IMR-90 (cell line): ENCODE data around the gene HGFAC.

ENCODE experiments used
- BHLHE40 ChIP-seq: fragments of 150-350 bp; IDR thresholded peaks from 2 replicates; pipeline ENCODE4 v1.6.1; 2016; ENCODE audit warnings: mild to moderate bottlenecking, low read depth, low read length
- CEBPB ChIP-seq: IDR thresholded peaks from 2 replicates; pipeline ENCODE4 v1.6.1; 2012; ENCODE audit warnings: low read depth, low read length, improper control_type of control experiment
- CHD1 ChIP-seq: IDR thresholded peaks from 2 replicates; pipeline ENCODE4 v1.6.1; 2012; ENCODE audit warnings: low read depth, low read length, improper control_type of control experiment
- FOS ChIP-seq: fragments of 150-350 bp; IDR thresholded peaks from 2 replicates; pipeline ENCODE4 v1.6.1; 2016; ENCODE audit warnings: low read depth, low read length
- MAFK ChIP-seq: IDR thresholded peaks from 2 replicates; pipeline ENCODE4 v1.6.1; 2012; ENCODE audit warnings: low read depth, low read length, improper control_type of control experiment
- MAZ ChIP-seq: IDR thresholded peaks from 2 replicates; pipeline ENCODE4 v1.6.1; 2012; ENCODE audit warnings: low read depth, mild to moderate bottlenecking, low read length, improper control_type of control experiment, moderate library complexity, borderline replicate concordance
- MXI1 ChIP-seq: IDR thresholded peaks from 2 replicates; pipeline ENCODE4 v1.6.1; 2012; ENCODE audit warnings: low read depth, mild to moderate bottlenecking, low read length, moderate library complexity, borderline replicate concordance
- POLR2A ChIP-seq: IDR thresholded peaks from 2 replicates; pipeline ENCODE4 v1.6.1; 2012; ENCODE audit warnings: mild to moderate bottlenecking, low read depth, low read length
- RAD21 ChIP-seq: IDR thresholded peaks from 2 replicates; pipeline ENCODE4 v1.6.1; 2012; ENCODE audit warnings: low read length, improper control_type of control experiment
- RCOR1 ChIP-seq: IDR thresholded peaks from 2 replicates; pipeline ENCODE4 v1.6.1; 2012; ENCODE audit warnings: mild to moderate bottlenecking, low read length, improper control_type of control experiment; ENCODE audit not compliant: insufficient replicate concordance
- SMC3 ChIP-seq: fragments of 150-350 bp; IDR thresholded peaks from 2 replicates; pipeline ENCODE4 v1.6.1; 2016; ENCODE audit warnings: low read depth, mild to moderate bottlenecking, antibody characterized with exemption, low read length, moderate library complexity
- TF ChIP-seq, protein P1 (sequence below): conservative IDR thresholded peaks from 2 replicates; pipeline ENCODE4 v1.5.1; 2012; ENCODE audit warnings: mild to moderate bottlenecking, low read depth, low read length, improper control_type of control experiment
- TF ChIP-seq, protein P2 (sequence below): fragments of 150-350 bp; IDR thresholded peaks from 2 replicates; pipeline ENCODE4 v1.6.1; 2016; ENCODE audit warnings: low read depth, mild to moderate bottlenecking, low read length, moderate library complexity, borderline replicate concordance

DNA sequence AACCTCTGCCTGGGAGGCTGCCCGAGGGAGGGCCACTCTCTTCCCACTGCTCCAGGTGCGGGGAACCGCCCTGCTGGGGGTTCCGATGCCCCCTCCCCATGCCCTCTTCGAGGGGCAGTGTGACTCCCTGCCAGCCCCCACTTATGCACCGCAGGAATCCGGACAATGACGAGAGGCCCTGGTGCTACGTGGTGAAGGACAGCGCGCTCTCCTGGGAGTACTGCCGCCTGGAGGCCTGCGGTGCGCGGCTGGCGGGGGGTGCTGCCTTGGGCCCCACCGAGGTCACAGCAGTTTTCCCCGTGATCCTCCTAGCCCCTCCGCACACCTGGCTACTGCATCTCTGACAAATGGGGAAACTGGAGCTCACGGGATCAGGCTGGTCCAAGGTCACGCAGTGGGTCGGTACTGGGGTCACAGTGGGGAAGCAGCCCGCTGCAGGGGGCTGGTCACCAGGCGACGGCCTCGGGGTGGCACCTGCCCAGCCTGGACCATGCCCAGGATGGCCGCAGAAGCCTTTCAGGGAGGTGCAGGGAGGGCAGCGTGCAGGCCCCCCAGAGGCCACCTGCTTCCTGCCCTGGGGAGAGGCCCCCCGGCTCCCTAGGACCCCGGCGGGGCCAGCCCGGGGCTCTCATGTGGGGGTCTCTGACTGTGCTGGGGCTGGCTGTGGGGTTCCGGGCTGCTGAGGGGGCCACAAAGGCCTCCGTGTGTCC, 3.5 kb downstream of the HGFAC start:
- TF ChIP-seq MXI1 (no peak), FOS (no peak), POLR2A (no peak), CHD1 (no peak), SMC3 (no peak), MAFK (no peak), RAD21 (no peak), MAZ (no peak), BHLHE40 (no peak), CEBPB (no peak), RCOR1 (no peak)
- TF ChIP-seq, protein P1, sequence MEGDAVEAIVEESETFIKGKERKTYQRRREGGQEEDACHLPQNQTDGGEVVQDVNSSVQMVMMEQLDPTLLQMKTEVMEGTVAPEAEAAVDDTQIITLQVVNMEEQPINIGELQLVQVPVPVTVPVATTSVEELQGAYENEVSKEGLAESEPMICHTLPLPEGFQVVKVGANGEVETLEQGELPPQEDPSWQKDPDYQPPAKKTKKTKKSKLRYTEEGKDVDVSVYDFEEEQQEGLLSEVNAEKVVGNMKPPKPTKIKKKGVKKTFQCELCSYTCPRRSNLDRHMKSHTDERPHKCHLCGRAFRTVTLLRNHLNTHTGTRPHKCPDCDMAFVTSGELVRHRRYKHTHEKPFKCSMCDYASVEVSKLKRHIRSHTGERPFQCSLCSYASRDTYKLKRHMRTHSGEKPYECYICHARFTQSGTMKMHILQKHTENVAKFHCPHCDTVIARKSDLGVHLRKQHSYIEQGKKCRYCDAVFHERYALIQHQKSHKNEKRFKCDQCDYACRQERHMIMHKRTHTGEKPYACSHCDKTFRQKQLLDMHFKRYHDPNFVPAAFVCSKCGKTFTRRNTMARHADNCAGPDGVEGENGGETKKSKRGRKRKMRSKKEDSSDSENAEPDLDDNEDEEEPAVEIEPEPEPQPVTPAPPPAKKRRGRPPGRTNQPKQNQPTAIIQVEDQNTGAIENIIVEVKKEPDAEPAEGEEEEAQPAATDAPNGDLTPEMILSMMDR, result no peak
- TF ChIP-seq, protein P2, sequence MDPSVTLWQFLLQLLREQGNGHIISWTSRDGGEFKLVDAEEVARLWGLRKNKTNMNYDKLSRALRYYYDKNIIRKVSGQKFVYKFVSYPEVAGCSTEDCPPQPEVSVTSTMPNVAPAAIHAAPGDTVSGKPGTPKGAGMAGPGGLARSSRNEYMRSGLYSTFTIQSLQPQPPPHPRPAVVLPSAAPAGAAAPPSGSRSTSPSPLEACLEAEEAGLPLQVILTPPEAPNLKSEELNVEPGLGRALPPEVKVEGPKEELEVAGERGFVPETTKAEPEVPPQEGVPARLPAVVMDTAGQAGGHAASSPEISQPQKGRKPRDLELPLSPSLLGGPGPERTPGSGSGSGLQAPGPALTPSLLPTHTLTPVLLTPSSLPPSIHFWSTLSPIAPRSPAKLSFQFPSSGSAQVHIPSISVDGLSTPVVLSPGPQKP, result no peak
